Measurements from ENCODE around the gene ALDH3A2.

ALDH3A2 gene

GRCh38 chr17:19631905-19632304 is 16.6 kb upstream of the ALDH3A2 start:
- Histone ChIP-seq H3K27me3 (replicated peaks) (no peaks in the 10 kb centered on the region), H3K36me3 (replicated peaks) (no peaks in the 10 kb centered on the region), H3K4me3 (ENCODE audit: low read depth, low read length) (no peak overlapping the region), H3K27ac (no peak overlapping the region)
- TF ChIP-seq, protein P1, sequence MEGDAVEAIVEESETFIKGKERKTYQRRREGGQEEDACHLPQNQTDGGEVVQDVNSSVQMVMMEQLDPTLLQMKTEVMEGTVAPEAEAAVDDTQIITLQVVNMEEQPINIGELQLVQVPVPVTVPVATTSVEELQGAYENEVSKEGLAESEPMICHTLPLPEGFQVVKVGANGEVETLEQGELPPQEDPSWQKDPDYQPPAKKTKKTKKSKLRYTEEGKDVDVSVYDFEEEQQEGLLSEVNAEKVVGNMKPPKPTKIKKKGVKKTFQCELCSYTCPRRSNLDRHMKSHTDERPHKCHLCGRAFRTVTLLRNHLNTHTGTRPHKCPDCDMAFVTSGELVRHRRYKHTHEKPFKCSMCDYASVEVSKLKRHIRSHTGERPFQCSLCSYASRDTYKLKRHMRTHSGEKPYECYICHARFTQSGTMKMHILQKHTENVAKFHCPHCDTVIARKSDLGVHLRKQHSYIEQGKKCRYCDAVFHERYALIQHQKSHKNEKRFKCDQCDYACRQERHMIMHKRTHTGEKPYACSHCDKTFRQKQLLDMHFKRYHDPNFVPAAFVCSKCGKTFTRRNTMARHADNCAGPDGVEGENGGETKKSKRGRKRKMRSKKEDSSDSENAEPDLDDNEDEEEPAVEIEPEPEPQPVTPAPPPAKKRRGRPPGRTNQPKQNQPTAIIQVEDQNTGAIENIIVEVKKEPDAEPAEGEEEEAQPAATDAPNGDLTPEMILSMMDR (IDR thresholded peaks at IDR 0.05; ENCODE audit: low read depth, low read length, missing control alignments), result no peak
- in situ Hi-C loops (cut with HindIII; ENCODE audit: low pct_ligation_motif_present, low sequenced_read_pairs), result no loop called here
- no peak for DNase-seq

- DNase-seq, result no peak
- no peak overlapping the region for H3K4me3 ChIP-seq (ENCODE audit: low read depth, low read length)
- TF ChIP-seq, protein P1 (IDR thresholded peaks at IDR 0.05; ENCODE audit: low read depth, low read length, missing control alignments), result no peak
- H3K27me3 ChIP-seq (replicated peaks), result no peaks in the 10 kb centered on the region
- no peak overlapping the region for H3K27ac ChIP-seq
- in situ Hi-C loops (cut with HindIII; ENCODE audit: low pct_ligation_motif_present, low sequenced_read_pairs), result no loop called here
- H3K36me3 ChIP-seq (replicated peaks), result no peaks in the 10 kb centered on the region
These were observed 6.7 kb upstream of the ALDH3A2 start for GRCh38 chr17:19641687-19642372.

DNA sequence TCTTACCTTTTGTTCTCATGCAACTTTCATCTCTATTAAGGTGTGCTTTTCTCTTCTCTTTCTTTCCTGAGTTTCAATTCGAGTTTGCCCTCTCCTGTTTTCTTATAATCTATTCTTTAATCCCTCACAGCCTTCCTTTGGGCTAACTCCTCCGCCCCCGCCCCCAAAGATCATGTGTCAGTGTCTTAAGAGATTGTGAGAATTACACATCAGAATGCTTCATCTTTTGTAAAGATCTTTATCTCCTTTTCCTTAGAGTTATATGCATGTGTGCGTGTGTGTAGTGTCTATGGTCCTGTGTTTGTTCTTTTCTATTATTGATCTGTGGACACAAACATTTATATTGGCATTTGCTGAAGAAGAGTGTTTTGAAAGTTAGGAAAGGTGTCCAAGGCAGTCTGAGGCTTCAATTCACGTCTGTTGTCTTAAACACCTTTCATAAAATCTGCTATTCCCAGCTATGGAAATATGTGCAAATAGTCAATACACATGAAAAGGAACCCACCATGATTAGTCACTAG is 6.1 kb upstream of the ALDH3A2 start:
- Histone ChIP-seq H3K36me3 (replicated peaks) (no peaks in the 10 kb centered on the region), H3K27ac (no peak overlapping the region), H3K4me3 (ENCODE audit: low read depth, low read length) (no peak overlapping the region), H3K27me3 (replicated peaks) (no peaks in the 10 kb centered on the region)
- no peak for DNase-seq
- TF ChIP-seq, protein P1 (IDR thresholded peaks at IDR 0.05; ENCODE audit: low read depth, low read length, missing control alignments), result no peak
- in situ Hi-C loops (cut with HindIII; ENCODE audit: low pct_ligation_motif_present, low sequenced_read_pairs), result no loop called here

- no peak for DNase-seq
- Histone ChIP-seq H3K27me3 (replicated peaks) (no peaks in the 10 kb centered on the region), H3K36me3 (replicated peaks) (no peaks in the 10 kb centered on the region), H3K4me3 (ENCODE audit: low read depth, low read length) (no peak overlapping the region), H3K27ac (no peak overlapping the region)
- in situ Hi-C loops (cut with HindIII; ENCODE audit: low pct_ligation_motif_present, low sequenced_read_pairs), result no loop called here
- TF ChIP-seq, protein P1 (IDR thresholded peaks at IDR 0.05; ENCODE audit: low read depth, low read length, missing control alignments), result no peak
These were observed 3.9 kb upstream of the ALDH3A2 start for GRCh38 chr17:19644493-19645210.

GRCh38 chr17:19645734-19646201 is 2.8 kb upstream of the ALDH3A2 start:
- in situ Hi-C loops (cut with HindIII; ENCODE audit: low pct_ligation_motif_present, low sequenced_read_pairs), result no loop called here
- DNase-seq, result peak; percentile 10
- H3K4me3 ChIP-seq (ENCODE audit: low read depth, low read length), result no peak overlapping the region
- no peak overlapping the region for H3K27ac ChIP-seq
- no peaks in the 10 kb centered on the region for H3K27me3 ChIP-seq (replicated peaks)
- TF ChIP-seq, protein P1 (IDR thresholded peaks at IDR 0.05; ENCODE audit: low read depth, low read length, missing control alignments), result peak; percentile 79
- H3K36me3 ChIP-seq (replicated peaks), result no peaks in the 10 kb centered on the region
